Neuronal stem cell (in vitro differentiated cells): ENCODE results near the gene GADD45GIP1.

ENCODE experiments used
- DNase-seq: peaks from one replicate; pipeline ENCODE4 v3.0.0-alpha.2; 2013; ENCODE audit warnings: low spot score
- H2AFZ ChIP-seq: one replicate; pipeline ENCODE4 v1.6.1; 2013; ENCODE audit warnings: mild to moderate bottlenecking, low read length, inconsistent platforms
- H2AK5ac ChIP-seq: 2 replicates; pipeline ENCODE4 v1.6.1; 2013; ENCODE audit warnings: low read depth, mild to moderate bottlenecking, inconsistent platforms, low read length, moderate library complexity, mixed read lengths
- H2BK120ac ChIP-seq: 2 replicates; pipeline ENCODE4 v1.6.1; 2013; ENCODE audit warnings: low read depth, mild to moderate bottlenecking, inconsistent platforms, low read length, moderate library complexity, mixed read lengths
- H2BK12ac ChIP-seq: one replicate; pipeline ENCODE4 v1.6.1; 2013; ENCODE audit warnings: low read length, inconsistent platforms
- H2BK15ac ChIP-seq: 2 replicates; pipeline ENCODE4 v1.6.1; 2013; ENCODE audit warnings: mild to moderate bottlenecking, low read length, inconsistent platforms, mixed read lengths
- H2BK5ac ChIP-seq: one replicate; pipeline ENCODE4 v1.6.1; 2013; ENCODE audit warnings: inconsistent platforms, mild to moderate bottlenecking, low read length, moderate library complexity
- H3K14ac ChIP-seq: one replicate; pipeline ENCODE4 v1.6.1; 2013; ENCODE audit warnings: low read length, inconsistent platforms
- H3K18ac ChIP-seq: 2 replicates; pipeline ENCODE4 v1.6.1; 2013; ENCODE audit warnings: low read length, inconsistent platforms
- H3K23ac ChIP-seq: 2 replicates; pipeline ENCODE4 v1.6.1; 2013; ENCODE audit warnings: low read depth, mild to moderate bottlenecking, mixed read lengths, low read length, inconsistent platforms; ENCODE audit not compliant: poor library complexity
- H3K27ac ChIP-seq: replicated peaks from 3 replicates; pipeline ENCODE4 v1.5.1; 2013; ENCODE audit warnings: low read length, inconsistent platforms
- H3K27me3 ChIP-seq, 3 experiments: 2 replicates each; pipeline ENCODE4 v1.6.1; 2013; ENCODE audit warnings: low read length in 3 of 3, mild to moderate bottlenecking in 2 of 3, inconsistent platforms in 1 of 3, low read depth in 1 of 3, mixed read lengths in 1 of 3, moderate library complexity in 1 of 3; ENCODE audit not compliant: control insufficient read depth in 3 of 3, insufficient read depth in 3 of 3
- H3K36me3 ChIP-seq, 2 donors: replicated peaks in 1 of 2; 2 replicates each; pipeline ENCODE4 v1.6.1; 2013; ENCODE audit warnings: low read length in 2 of 2; ENCODE audit not compliant: control insufficient read depth in 2 of 2, insufficient read depth in 2 of 2
- H3K4ac ChIP-seq: 2 replicates; pipeline ENCODE4 v1.6.1; 2013; ENCODE audit warnings: inconsistent platforms, mild to moderate bottlenecking, low read length, moderate library complexity
- H3K4me1 ChIP-seq, 2 donors: 1 replicate in 1 of 2; 2 replicates in 1 of 2; pipeline ENCODE4 v1.6.1; 2013; ENCODE audit warnings: low read length in 2 of 2, low read depth in 1 of 2; ENCODE audit not compliant: control insufficient read depth in 2 of 2, insufficient read depth in 1 of 2
- H3K4me2 ChIP-seq: one replicate; pipeline ENCODE4 v1.6.1; 2013; ENCODE audit warnings: mild to moderate bottlenecking, low read length, inconsistent platforms; ENCODE audit not compliant: insufficient read depth, poor library complexity, severe bottlenecking
- H3K4me3 ChIP-seq, 2 donors: 2 replicates each; pipeline ENCODE4 v1.5.1; 2013; ENCODE audit warnings: low read length in 2 of 2, mild to moderate bottlenecking in 2 of 2, inconsistent platforms in 1 of 2, moderate library complexity in 1 of 2
- H3K79me1 ChIP-seq: one replicate; pipeline ENCODE4 v1.6.1; 2013; ENCODE audit warnings: low read depth, mild to moderate bottlenecking, inconsistent platforms, low read length, moderate library complexity
- H3K9ac ChIP-seq: one replicate; pipeline ENCODE4 v1.6.1; 2013; ENCODE audit warnings: mild to moderate bottlenecking, low read depth, low read length, inconsistent platforms; ENCODE audit not compliant: poor library complexity
- H3K9me3 ChIP-seq, 2 donors: replicated peaks in 1 of 2; 2 replicates each; pipeline versions ENCODE3 to v1.6.1; 2013; ENCODE audit warnings: low read length in 2 of 2, mild to moderate bottlenecking in 2 of 2, inconsistent platforms in 1 of 2, low read depth in 1 of 2, mixed read lengths in 1 of 2, moderate library complexity in 1 of 2; ENCODE audit not compliant: control insufficient read depth in 2 of 2, insufficient read depth in 1 of 2
- H4K8ac ChIP-seq: one replicate; pipeline ENCODE4 v1.6.1; 2013; ENCODE audit warnings: low read depth, mild to moderate bottlenecking, inconsistent platforms, low read length, moderate library complexity
- H4K91ac ChIP-seq: one replicate; pipeline ENCODE4 v1.6.1; 2013; ENCODE audit warnings: low read length, low read depth, mild to moderate bottlenecking, inconsistent platforms; ENCODE audit not compliant: poor library complexity
- WGBS, 2 donors: extraction: QIAGEN DNeasy Blood & Tissue Kit; methylation state at CpG; one replicate each; pipeline ENCODE4 v1.1.7; 2013; ENCODE audit warnings: missing lambda C conversion rate in 2 of 2, mixed read lengths in 1 of 2; ENCODE audit not compliant: insufficient read length in 2 of 2, insufficient replicate concordance in 1 of 2; ENCODE audit errors: extremely low coverage in 2 of 2; 5-methylcytosine and 5-hydroxymethylcytosine counted together

The GADD45GIP1 gene

DNA sequence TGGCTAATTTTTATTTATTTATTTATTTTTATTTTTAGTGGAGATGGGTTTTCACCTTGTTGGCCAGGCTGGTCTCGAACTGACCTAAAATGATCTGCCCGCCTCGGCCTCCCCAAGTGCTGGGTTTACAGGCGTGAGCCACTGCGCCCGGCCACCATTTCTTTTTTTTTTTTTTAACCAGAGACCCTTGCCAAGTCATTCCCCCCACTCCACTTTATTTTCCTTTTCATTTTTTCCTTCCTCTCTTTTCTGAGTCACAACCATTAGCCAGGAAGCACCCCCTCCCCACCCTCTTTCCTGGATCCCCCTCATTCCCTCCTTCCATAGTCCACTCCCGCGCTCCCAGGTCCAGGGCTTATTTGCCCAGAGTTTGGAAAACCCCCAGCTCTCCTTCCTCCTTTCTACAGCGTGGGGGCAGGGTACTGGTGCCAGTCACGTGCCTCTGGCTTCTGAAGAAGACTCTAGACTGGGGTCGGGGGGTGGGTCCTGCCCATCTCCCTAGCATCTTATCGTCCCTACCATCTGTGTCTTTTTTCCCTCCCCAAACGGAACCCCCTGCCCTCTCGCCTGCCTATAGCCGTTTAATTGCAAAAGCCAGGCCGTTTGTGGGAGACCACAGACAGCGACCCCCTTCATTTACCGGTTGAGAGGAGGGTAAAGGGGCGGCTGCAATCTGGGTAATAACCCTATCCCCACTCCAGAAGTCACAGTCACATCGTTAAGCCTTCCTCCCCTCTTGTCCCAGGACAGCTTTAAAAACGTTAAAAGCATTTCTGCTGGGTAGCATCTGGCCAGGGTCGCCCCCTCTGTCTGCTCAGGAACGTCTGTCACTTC is 19.7 kb downstream of the GADD45GIP1 start:
- peak overlapping the region; percentile 95 for H2BK120ac ChIP-seq
- peak overlapping the region; percentile 91 for H3K14ac ChIP-seq
- H3K4me1 ChIP-seq, result peaks cover 19 to 35% of the 10 kb centered on the region in 2 donors
- H3K9ac ChIP-seq, result peak overlapping the region; percentile 83
- no peak overlapping the region for H2BK12ac ChIP-seq
- no peak overlapping the region for H3K23ac ChIP-seq
- peak overlapping the region; percentile 69 for H2BK5ac ChIP-seq
- peak overlapping the region; percentile 82 for H2AFZ ChIP-seq
- H2BK15ac ChIP-seq, result peak overlapping the region; percentile 87
- peaks cover 26 to 33% of the 10 kb centered on the region in 2 donors for H3K36me3 ChIP-seq
- WGBS, 2 donors, result no CpG with 5 or more reads among the region's 23 CpGs
- H3K4ac ChIP-seq, result no peak overlapping the region
- peak overlapping the region; percentile 64 for H3K27ac ChIP-seq
- H3K4me2 ChIP-seq, result peak overlapping the region; percentile 88
- H3K9me3 ChIP-seq, result no peaks in the 10 kb centered on the region
- H4K8ac ChIP-seq, result no peak overlapping the region
- peak overlapping the region; percentile 86 for H3K18ac ChIP-seq
- peak overlapping the region; percentile 85 for H2AK5ac ChIP-seq
- no peaks in the 10 kb centered on the region for H3K27me3 ChIP-seq
- H4K91ac ChIP-seq, result peak overlapping the region; percentile 87
- H3K4me3 ChIP-seq, result peak overlapping the region; percentile 69 to 86
- peaks cover 18% of the 10 kb centered on the region for H3K79me1 ChIP-seq
- no peak for DNase-seq

DNA sequence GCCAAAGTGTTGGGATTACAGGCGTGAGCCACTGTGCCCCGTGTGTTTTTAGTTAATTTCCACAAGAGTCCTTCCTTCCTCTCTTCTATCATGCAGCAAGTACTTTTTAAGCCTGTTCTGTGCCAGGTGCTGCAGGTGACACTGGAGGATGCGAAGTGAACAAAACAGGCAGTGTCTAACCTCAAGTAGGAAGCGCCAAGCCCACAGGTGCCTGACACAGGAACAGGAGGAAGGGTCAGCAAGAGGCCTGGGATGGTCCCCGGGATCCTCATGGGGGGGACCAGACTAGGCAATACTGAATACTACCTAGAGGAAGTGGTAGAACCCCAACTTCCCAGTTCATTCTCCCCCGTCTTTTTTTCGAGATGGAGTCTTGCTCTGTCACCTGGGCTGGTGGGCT is 20.4 kb downstream of the GADD45GIP1 start:
- H3K9me3 ChIP-seq, result no peaks in the 10 kb centered on the region
- H3K4me1 ChIP-seq, result peaks cover 22 to 35% of the 10 kb centered on the region in 2 donors
- no peak overlapping the region for H4K91ac ChIP-seq
- H2AFZ ChIP-seq, result no peak overlapping the region
- H2BK15ac ChIP-seq, result peak overlapping the region; percentile 8
- no peak overlapping the region for H3K4me2 ChIP-seq
- H3K4me3 ChIP-seq, result no peak overlapping the region
- H3K27ac ChIP-seq, result no peak overlapping the region
- H3K4ac ChIP-seq, result no peak overlapping the region
- no peak overlapping the region for H3K18ac ChIP-seq
- H2BK12ac ChIP-seq, result no peak overlapping the region
- H3K14ac ChIP-seq, result no peak overlapping the region
- no peak overlapping the region for H4K8ac ChIP-seq
- no peak for DNase-seq
- no peak overlapping the region for H3K9ac ChIP-seq
- H2AK5ac ChIP-seq, result no peak overlapping the region
- no CpG with 5 or more reads among the region's 7 CpGs for WGBS, 2 donors
- no peaks in the 10 kb centered on the region for H3K27me3 ChIP-seq
- H2BK120ac ChIP-seq, result no peak overlapping the region
- H3K23ac ChIP-seq, result no peak overlapping the region
- peaks cover 18% of the 10 kb centered on the region for H3K79me1 ChIP-seq
- peaks cover 23 to 29% of the 10 kb centered on the region in 2 donors for H3K36me3 ChIP-seq
- no peak overlapping the region for H2BK5ac ChIP-seq

DNA sequence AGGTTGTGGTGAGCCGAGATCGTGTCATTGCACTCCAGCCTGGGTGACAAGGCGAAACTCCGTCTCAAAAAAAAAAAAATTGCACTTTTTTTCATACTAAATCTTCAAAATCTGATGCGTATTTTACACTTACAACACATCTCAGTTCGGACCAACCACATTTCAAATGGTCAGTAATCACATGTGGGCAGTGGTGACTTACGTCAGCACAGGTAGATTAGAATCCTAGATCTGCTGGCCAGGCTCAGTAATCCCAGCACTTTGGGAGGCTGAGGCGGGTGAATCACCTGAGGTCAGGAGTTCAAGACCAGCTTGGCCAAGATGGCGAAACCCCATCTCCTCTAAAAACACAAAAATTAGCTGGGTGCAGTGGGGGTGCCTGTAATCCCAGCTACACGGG is 22.0 kb downstream of the GADD45GIP1 start:
- Histone ChIP-seq H3K14ac (no peak overlapping the region), H4K8ac (no peak overlapping the region), H2AFZ (no peak overlapping the region), H3K36me3 (peaks cover 17 to 26% of the 10 kb centered on the region in 2 donors), H2BK120ac (no peak overlapping the region), H2AK5ac (no peak overlapping the region), H3K4me3 (no peak overlapping the region), H3K4me2 (no peak overlapping the region), H3K27ac (no peak overlapping the region), H2BK5ac (no peak overlapping the region), H4K91ac (no peak overlapping the region), H3K9me3 (no peaks in the 10 kb centered on the region), H2BK15ac (no peak overlapping the region), H3K4ac (no peak overlapping the region), H3K79me1 (peaks cover 19% of the 10 kb centered on the region), H3K9ac (no peak overlapping the region), H3K18ac (no peak overlapping the region), H3K23ac (no peak overlapping the region), H3K4me1 (peaks cover 19 to 29% of the 10 kb centered on the region in 2 donors), H2BK12ac (no peak overlapping the region), H3K27me3 (no peaks in the 10 kb centered on the region)
- WGBS, 2 donors, result no CpG with 5 or more reads among the region's 10 CpGs
- DNase-seq, result no peak

DNA sequence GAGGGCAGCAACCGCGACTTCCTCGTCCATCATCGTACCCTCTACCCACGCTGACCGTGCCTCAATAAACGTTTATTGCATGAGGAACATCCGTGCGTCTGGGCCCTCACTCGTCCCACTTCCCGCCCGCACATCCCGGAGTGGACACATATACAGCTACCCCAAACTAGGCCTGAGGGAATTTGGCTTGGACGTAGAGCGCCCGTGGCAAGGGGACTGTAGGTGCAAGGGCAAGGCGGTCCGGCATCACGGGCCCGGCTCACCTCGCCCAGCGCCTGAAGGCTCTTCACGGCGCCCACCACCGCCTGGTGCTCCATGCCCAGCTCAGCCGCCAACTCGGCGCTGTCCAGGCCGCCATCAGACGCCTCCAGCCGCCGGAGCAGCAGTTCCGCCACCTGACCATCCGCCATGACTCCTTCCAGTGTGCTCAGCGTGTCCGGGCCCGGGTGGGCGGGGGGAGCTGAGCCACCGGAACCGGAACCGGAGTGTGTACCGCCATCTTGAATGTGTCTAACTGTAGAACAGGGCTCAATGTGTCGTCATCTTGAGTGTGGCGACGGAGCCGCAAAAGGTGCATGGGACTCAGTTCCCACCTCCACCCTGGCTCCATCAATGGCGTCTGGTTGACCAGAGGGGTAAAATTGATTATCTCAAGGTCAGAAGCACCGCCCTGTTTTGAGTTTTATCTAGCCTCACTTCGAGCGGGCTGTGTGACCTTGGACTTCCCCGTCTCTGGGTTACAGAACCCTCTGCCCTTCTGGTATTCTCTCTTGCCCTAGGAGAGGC is 23.5 kb downstream of the GADD45GIP1 start, which contains the start of gene FARSA:
FARSA (minus strand) TSS at position 425 of the 786 bp plus-strand sequence; CDS start at position 410, 15 bp downstream.
- no peak within 1 kb of the TSS for H3K23ac ChIP-seq
- peaks cover 20 to 29% of the 10 kb centered on the region in 2 donors for H3K36me3 ChIP-seq
- H2BK120ac ChIP-seq, result no peak within 1 kb of the TSS
- H3K4me3 ChIP-seq, result peak within 1 kb of the TSS; percentile 88 to 90
- peak within 1 kb of the TSS; percentile 99 for H3K9ac ChIP-seq
- DNase-seq, result peak; percentile 80
- no peak within 1 kb of the TSS for H2BK12ac ChIP-seq
- H4K8ac ChIP-seq, result peak within 1 kb of the TSS; percentile 58
- no CpG with 5 or more reads among the region's 51 CpGs for WGBS, 2 donors
- H3K27ac ChIP-seq, result no peak within 1 kb of the TSS
- peak within 1 kb of the TSS; percentile 79 for H3K4me2 ChIP-seq
- H2BK5ac ChIP-seq, result no peak within 1 kb of the TSS
- H3K4ac ChIP-seq, result peak within 1 kb of the TSS; percentile 28
- peaks cover 12% of the 10 kb centered on the region for H3K79me1 ChIP-seq
- peak within 1 kb of the TSS; percentile 92 for H3K18ac ChIP-seq
- no peak within 1 kb of the TSS for H2AK5ac ChIP-seq
- no peak within 1 kb of the TSS for H3K14ac ChIP-seq
- H2BK15ac ChIP-seq, result peak within 1 kb of the TSS; percentile 88
- peak within 1 kb of the TSS; percentile 88 for H2AFZ ChIP-seq
- peaks cover 14 to 21% of the 10 kb centered on the region in 2 donors for H3K4me1 ChIP-seq
- H3K27me3 ChIP-seq, result no peaks in the 10 kb centered on the region
- no peak within 1 kb of the TSS for H4K91ac ChIP-seq
- H3K9me3 ChIP-seq, result no peaks in the 10 kb centered on the region
